Measurements from ENCODE around the gene MRPS18A.
"Not testable (repeated sequence)": the region's sequence is repeated elsewhere in the genome, so short reads cannot be mapped to it uniquely, and the experiment has no call there.

The MRPS18A gene

DNA sequence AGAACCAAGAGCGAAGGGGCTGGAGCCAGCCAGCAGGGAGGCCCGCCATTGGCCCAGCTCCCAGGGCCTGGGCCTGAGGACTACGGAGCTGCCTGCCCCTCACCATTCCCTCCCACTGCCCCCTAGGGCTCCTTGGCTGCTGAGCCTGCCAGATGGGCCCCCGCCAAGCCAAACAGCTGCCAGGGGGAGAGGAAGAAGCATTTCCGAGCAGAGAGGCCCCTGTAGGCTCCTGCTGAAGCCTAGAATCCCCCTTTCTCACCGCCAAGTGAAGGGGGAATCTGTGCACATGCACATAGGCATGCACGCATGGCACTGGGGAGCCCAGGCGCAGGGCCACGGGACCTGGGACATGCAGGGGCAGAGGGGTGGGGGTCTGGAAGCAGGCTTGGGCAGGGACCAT, 28.5 kb upstream of the MRPS18A start:
- peak; percentile 95 for DNase-seq

DNA sequence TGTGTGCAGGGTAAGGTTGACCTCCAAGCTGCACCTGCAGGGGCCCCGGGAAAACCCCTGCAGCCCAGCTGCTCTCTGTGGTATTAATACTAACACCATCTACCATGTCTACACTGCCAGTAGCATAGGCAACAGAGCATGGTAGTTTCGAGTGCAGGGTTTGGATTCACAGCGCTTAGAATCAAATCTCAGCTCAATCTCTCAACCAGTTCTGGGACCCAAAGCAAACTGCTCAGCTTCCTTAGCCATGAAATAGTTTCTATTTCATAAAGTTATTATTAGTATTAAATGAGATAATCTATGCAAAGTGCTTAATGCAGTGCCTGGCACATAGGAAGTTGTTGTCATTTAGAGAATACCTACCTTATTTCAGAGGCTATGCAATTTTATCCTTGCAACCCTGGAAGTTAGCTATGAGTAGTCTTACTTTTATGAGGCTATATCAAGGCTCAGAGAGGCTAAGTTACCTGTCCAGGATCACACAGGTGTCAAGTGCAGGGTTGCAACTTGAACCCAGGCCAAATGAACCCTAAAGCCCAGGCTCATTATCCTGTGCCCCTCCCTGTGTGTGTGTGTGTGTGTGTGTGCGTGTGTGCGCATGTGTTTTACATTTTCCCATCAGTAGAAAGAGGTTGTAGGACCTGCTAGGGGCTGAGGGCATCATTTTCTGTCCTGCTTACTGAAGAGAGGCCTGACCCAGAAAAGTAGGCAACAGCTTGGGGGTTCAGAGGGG, 27.6 kb upstream of the MRPS18A start:
- no peak for DNase-seq

DNA sequence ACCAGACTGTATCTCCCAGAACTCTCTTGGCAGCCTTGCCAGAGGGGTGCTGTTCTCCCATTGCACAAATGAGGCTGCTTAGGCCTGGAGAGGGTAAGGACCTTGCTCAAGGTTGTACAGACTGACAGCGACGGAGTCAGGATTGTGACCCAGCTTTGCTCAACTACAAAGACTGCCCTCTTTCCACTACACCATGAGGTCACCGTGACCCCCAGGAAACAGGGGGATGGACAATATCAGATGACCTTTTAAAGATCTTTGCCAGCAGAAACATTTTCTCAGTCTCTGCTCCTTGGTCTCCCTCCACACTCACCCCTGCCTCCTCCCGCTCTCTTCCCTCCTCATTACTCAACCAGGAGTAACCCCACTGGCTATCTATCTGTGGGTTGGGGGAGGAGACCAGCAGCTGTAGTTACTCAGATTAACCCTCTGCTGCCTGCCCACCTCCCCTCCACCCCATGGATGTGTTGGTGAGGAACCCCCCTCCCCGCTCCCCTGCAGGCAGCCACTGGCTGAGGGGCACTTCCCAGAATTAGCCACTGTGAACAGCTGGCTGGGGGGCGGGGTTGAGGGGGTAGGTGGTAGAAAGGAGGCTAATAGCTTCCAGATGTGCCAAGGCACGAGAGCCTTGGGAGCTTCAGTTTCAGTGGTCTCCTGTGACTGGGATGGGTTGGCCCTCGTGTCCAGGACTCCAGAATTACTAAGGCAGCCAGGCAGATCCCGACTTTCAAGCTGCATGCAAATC, 26.9 kb upstream of the MRPS18A start:
- DNase-seq = peak; percentile 77

DNA sequence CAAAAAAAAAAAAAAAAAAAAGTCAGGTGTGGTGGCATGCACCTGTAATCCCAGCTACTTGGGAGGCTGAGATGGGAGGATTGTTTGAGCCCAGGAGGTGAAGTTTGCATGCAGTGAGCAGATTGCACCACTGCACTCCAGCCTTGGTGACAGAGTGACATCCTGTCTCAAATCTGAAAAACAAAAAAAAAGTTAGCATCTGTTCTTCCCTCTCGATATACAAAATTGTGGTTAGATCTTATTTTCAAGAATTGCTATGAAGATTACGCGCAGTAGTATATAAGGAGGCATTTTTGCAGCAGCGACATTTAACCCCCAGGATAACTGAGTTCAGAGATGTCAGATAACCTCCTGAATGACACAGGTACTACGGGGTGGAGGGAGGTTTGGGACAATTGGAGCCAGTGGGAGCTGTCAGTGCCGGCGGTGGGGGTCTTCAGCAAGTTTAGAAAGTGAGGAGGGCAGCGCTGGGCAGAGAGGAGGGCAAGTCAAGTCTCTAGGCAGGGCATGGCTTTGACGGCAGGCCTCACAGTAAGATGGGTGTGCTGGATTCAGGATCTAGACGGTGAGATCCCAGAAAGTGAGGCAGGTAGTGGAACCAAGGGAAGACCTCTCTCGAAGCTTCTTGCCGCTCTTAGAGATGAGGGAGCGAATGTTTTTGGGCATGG, 26.2 kb upstream of the MRPS18A start:
- DNase-seq = no peak

DNA sequence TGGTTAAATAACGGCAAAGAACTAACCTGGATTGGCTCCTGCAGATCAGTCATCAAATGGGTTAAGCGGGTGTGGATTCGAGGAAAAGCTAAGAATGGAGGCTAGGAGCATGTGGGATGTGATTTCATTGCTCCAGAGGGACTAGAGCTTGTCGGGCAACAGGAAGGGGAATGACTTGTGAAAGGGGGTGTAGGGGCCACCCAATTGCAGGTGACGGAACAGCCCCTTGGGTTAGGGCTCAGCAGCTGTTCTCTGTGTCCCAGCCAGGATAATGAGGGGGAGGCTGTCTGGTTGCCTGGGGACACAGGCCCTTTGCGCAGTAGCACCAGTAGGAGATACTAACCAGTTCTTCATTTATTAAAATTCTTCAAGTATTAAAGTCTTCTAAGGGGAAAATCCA, 25.0 kb upstream of the MRPS18A start:
- no peak for DNase-seq

DNA sequence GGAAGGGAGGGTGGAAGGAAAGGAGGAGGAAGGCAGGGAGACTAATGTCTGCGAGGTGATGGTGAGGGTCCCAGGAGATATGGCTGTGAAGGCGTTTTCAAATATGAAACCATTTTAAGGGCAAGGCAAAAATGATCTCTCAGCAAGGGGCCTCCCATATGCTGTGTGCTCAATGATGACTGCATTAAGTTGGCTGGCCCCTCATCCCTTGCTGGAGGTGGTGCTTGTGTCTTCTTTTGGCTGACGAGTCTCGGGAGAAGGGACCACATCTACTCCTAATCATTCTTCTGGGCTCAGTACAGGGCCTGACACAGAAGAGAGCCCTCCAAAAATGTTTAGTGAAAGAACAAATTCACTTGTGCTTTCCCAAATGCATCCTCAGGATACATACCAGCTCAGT, 23.0 kb upstream of the MRPS18A start:
- no peak for DNase-seq

DNA sequence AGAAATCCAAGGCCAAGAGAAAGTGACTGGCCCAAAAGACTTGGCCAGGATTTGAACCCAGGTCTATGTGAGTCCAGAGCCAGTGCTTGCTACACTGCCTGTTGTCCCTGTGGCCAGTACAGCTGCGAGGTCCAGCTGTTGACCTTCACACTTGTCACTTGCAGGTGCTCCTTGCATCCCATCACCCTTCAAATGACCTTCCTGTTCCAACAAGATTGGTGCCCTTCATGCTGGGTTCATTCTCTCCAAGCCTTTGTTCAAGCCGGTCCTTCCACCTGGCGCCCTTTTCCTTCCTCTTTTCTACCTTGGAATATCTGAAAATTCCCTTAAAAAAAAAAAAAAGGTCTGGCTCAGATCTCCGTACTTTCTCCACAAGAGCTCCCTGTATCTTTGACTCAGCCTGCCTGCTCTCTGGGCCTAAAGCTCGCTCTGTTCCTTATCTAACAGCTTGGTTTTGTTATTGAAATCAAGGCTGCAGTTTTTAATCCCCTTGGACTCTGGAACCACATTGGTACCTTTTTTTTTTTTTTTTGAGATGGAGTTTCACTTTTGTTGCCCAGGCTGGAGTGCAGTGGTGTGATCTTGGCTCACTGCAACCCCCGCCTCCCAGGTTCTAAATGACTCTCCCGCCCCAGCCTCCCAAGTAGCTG, 22.2 kb upstream of the MRPS18A start:
- no peak for DNase-seq

DNA sequence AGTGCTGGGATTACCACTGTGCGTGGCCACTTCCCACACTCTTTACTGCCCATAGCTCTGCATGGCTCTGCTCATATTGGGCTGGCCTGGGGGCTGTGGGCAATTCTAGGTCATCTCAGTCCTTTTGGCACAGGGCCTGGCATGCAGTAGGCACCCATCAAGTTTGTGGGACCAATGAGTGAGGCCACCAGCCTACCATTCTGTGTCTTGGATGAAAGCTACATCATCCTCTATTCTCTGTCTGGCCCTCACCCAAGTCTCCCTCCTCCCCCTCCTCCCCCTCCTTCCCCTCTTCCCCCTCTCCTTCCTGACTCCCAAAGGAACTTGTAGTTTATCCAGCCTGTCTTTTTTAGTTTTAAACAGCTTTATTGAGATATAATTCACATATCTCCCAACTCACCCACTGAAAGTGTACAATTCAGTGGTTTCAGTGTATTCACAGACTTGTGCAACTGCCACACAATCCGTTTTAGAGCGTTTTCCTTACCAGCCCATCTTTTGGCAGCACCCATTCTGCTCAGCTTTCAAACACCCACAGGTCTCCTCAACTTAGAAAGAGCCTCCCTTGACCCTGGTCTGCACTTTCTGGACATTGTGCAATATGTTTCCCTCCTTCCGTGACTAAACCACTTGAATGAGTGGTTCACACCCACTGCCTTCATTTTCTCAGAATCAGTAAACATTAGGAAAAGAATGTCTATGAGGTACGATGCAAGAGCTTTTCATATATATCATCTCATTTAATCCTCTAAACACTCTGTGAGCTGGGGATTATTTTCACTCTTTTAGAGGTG, 21.5 kb upstream of the MRPS18A start:
- no peak for DNase-seq

DNA sequence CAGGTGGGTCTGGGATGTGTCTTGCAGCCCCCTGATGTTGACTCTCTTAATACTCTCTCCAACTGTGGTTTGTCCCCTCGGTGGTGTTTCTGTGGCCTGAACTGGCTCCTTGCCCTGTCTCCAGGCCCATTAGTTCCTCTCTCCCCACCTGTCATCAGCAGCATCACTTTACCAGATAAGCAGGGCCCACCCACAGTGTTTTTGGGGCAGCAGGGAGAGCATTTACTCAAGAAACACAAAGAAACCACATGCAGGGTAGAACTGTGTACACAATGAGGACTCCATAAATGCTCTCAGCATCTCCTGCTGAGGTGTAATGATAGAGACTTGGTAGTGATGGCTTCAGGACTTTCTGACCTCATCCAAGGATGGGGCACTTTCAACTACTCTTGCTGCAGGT, 20.2 kb upstream of the MRPS18A start:
- DNase-seq = no peak

DNA sequence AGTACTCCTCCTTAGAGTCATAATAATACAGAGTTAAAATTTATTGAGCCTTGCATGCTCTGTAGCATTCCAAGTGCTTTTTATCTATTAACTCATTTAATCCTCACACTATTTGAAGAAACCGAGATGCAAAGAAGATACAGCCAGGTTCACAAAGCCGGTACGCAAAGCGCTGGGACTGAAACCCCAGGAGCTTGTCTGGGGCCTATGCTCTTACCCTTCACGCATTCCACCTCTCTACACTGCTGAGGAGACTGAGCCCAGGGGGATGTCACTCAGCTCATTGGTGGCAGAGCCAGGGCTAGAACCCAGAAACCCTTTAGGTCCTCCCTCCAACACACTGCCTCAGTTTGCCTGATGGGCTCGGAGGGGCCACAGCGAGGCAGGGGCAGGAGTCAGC, 19.7 kb upstream of the MRPS18A start:
- no peak for DNase-seq

DNA sequence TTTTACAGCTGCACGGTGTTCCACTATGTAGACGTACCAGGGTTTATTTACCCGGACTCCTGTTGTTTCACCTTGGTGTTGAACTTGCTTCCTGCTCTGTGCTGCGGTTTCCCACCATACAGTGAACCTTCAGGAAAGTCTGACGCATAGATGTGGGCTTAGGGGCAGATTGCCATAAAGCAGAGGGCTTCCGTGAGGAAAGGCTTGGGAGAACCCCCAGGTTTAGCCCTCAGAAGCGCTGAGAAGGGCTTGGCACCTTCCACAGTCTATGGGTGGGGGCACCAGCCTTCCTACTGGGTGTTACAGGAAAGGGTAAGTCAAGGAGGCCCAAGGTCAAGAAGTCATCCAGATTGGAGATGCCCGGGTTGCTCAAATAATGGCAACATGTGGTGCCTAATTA, 19.2 kb upstream of the MRPS18A start:
- no peak for DNase-seq

DNA sequence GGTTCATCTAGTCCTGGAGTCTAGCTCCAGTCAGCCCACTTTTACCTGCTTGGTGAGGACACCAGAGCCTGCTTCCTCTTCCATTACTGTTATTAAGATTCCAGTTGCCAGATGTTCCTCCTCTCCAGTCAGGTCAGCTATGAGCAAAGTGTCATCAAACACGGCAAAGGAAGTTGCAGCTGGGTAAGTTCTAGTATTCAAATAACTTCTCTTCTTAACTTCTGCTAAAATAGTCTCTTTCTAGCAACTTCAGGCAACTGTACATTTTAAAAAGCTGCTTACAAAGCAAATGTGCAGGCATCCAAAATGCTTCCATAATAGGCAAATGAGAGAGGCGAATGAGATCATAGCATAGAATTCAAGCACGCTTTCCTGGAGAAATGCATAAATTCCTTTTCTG, 18.4 kb upstream of the MRPS18A start:
- DNase-seq = no peak

DNA sequence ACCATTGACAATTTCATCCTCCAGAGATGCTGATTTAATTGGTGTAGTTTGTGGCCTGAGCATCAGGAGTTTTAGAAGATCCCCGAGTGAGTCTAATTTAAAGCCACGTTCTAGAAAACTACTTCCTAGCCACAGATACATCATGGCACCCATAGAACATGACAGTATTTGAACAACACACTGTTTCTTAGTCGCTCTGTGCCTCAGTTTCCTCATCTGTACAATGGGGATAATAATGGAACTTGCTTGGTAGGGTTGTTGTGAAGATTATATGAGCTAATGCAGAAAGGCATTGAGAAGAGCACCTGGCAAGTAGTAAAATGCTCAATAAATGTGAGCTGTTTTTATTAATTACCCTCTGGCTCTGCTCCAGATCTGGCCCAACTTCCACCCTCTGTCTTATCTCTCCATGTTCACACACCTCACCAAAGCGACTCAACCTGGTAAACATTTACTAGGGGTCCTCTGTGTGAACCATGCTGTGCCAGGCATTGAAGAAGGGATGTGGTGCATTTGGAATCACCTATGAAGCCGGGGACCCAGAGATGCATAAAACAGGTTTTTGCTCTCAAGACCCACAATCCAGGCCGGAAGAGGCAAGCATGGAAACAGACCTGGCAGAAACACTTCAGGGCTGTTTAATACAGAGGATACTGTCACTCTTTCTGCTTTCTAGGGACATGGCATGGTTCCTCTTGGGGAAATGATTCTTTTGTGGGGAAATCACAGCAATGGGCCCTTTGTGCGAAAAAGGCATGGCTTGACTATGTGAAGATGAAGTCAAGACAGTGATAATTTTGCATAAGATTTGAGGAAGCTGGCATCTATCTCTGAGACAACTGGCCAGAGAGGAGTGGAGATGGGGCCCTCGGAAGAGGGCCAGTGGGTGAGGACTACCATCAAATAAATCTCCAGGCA, 16.2 kb upstream of the MRPS18A start:
- no peak for DNase-seq

DNA sequence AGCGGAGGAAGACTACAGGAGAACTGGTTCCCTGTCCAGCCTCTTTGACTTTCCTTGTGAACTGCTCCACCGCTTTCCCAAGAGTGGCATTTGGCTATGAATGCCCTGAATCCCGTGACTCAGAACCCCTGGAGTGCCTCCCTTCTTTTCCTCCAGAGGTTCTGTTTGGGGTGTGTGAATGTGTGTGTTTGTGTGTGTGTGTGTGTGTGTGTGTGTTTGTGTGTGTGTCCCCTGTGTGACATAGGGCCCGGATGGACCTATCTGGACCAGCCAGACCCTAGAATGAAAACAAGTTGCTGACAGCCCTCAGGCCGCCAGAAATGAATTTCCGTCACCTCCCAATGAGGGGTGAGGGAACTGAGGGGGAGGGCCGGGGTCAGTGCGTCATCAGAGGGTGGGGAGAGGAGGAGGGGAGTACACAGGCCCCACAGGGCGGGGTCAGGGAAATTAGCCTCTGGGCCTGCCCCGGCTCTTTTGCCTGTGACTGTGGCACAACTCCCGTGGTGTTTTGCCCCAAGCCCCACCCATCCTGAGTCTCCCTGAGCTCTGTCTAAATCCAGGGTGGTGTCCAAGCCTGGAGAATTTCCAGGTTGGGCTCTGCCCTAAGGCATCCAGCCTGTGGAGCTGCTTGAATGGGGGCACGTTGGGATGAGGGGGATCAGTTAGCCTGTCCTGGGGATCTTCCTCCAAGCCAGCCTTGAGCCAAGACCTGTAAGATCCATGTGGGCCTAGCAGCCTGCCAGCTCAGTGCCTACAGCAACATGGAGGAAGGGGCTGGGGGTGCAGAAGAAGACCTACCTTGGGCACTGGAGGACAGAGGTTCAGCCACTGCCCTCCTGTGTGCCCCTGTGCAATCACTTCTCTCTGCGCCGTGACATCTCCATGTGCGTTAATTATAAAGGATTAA, 15.2 kb upstream of the MRPS18A start:
- peak; percentile 90 for DNase-seq

DNA sequence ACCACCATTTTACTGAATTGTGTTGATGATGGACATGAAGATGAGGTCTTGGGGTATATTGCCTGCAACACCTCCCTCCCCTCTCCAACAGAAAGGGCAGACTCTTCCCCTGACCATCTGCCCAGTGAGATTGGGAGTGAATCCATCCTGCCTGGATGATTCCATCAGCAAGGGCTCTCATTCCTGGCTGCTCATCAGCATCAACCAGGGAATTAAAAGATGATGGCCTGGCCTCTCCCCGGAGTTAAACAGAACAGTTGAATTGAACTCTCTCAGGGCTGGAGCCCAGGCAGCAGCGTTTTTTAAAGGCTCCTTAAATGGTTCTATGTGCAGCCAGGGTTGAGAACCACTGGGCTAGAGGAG, 14.6 kb upstream of the MRPS18A start:
- no peak for DNase-seq

DNA sequence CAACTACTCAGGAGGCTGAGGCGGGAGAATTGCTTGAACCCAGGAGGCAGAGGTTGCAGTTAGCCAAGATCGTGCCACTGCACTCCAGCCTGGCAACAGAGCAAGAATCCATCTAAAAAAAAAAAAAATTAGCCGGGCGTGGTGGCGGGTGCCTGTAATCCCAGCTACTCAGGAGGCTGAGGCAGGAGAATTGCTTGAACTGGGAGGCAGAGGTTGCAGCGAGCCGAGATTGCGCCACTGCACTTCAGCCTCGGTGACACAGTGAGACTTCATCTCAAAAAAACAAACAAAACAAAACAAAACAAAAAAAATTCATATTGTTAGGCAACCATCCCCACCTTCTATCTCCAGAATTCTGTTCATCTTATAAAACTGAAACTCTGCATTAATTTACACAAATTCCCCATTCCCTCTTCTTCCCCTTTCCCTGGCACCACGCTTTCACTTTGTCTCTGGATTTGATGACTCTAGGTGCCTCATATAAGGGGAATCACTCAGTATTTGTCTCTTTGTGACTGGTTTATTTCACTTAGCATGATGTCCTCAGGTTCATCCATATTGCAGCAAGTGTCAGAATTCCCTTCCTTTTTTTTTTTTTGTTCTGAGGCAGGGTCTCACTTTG, 13.5 kb upstream of the MRPS18A start:
- DNase-seq = not testable (repeated sequence)

DNA sequence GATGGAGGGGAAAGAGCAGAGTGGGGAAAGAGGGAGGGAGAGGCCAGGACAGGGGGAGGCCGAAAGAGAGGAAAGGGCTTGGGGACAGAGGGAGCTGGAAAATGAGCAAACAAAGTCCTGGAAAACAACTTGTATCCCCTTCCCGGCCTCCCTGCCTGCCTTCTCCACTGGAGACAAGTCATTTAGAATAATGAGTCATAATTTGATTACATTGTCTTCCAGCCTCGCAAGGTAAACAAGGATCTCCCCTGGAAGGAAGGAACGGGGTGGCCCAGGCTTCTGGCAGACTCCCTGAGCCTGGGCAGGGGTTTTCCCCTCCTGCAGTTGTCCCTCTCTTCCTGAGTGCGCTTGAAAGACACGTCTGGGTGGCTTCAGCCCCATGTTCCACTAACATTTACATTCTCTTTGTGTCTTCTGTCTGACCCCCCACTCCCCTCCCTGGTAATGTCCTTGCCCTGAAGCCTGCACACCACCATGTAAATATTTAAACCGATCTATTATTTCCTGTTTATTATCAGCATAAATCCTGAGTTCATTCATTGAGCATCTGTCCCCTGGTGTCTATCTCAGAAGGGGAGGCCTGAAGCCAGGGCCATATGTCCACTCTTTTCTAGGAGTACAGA, 12.1 kb upstream of the MRPS18A start:
- DNase-seq = no peak

DNA sequence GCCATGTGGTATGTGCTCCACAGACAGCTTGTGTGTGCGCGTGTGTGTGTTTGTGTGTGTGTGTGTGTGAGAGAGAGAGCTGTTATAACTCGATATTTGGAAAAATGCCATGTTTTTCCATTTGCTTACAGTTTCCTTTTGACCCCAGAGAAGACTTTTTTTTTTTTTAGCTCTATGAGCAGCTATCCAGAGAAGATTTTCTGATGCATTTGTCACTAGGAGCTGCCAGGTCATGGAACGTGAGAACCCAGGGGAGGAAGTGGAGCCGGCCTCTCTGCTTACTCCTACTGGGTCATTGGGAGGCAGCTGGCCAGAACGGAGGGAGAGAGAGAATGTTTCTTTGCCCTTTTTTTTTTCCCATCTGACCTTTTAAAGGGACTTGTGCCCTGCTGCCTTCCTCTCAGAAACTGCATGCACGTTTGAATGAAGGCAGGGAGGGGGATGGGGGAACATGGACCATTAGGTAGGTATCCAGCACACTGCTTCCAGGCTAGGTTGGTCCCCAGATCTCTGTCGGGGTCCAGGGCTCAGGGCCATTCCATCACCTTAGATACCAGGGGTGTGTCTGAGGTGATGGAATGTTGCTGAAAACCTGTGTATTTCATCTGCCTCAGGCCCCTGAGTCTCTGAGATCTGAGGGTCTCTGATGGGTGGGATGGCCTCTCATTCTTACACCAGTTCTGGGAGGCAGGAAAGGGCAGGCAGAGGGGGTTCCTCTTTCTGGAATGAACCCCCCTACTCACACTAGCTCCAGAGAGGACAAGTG, 11.2 kb upstream of the MRPS18A start:
- no peak for DNase-seq

DNA sequence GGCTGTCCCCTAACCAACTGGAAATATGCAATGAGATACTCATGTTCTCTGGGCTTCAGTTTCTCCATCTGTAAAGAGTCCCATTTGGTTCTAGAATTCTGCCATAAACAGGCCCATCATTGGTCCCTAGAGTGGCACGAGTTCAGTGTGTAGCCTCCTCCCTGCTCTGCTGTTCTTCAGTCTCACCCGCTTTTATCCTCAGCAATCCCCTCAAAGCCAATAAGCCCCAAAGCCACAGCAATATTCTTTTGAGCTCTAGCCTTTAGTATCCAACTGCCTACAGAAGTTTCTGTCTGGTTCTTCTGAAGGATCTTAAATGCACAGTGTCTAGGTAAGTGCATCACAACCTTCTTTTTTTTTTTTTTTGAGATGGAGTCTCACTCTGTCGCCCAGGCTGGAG, 9.8 kb upstream of the MRPS18A start:
- DNase-seq = no peak
